HepG2 (cell line): ENCODE data around the gene PLD6. TPM values are rescaled to one million over a fixed set of nuclear protein-coding genes. Genes with fewer than 3 reads are reported as not detected.
A peak's percentile ranks its signal among the peaks of the same experiment; 100 is the strongest.

Experiments used
- EEA1 ChIP-seq: sonication (generic); formaldehyde crosslinking; IDR thresholded peaks from 2 replicates; pipeline ENCODE4 v1.5.1; 2020; ENCODE audit warnings: mild to moderate bottlenecking, missing genetic modification reagents, borderline replicate concordance
- FUBP1 ChIP-seq: sonication (generic); formaldehyde crosslinking; IDR thresholded peaks from 2 replicates; pipeline ENCODE4 v1.5.1; 2020; ENCODE audit warnings: missing genetic modification reagents, mild to moderate bottlenecking, borderline replicate concordance
- MEF2D ChIP-seq: sonication (generic); formaldehyde crosslinking; IDR thresholded peaks from 2 replicates; pipeline ENCODE4 v1.5.1; 2020; ENCODE audit warnings: mild to moderate bottlenecking, missing genetic modification reagents
- MIXL1 ChIP-seq: IDR thresholded peaks from 2 replicates; pipeline ENCODE4 v1.6.1; 2016
- MXD1 ChIP-seq: sonication (generic); formaldehyde crosslinking; IDR thresholded peaks from 2 replicates; pipeline ENCODE4 v1.4.0; 2020; ENCODE audit warnings: mild to moderate bottlenecking, missing genetic modification reagents
- NPAS2 ChIP-seq: sonication (generic); formaldehyde crosslinking; IDR thresholded peaks from 2 replicates; pipeline ENCODE4 v1.8.0; 2022; ENCODE audit warnings: mild to moderate bottlenecking, missing genetic modification reagents, borderline replicate concordance
- PITX1 ChIP-seq: sonication (generic); formaldehyde crosslinking; IDR thresholded peaks from 2 replicates; pipeline ENCODE4 v1.5.1; 2020; ENCODE audit warnings: mild to moderate bottlenecking, missing genetic modification reagents
- REXO4 ChIP-seq: sonication (generic); formaldehyde crosslinking; IDR thresholded peaks from 2 replicates; pipeline ENCODE4 v1.8.0; 2022; ENCODE audit warnings: missing genetic modification reagents, mild to moderate bottlenecking, borderline replicate concordance
- SRY ChIP-seq: sonication (generic); formaldehyde crosslinking; IDR thresholded peaks from 2 replicates; pipeline ENCODE4 v1.8.0; 2022; ENCODE audit warnings: mild to moderate bottlenecking, missing genetic modification reagents
- STAT6 ChIP-seq: sonication (generic); formaldehyde crosslinking; IDR thresholded peaks from 2 replicates; pipeline ENCODE4 v1.4.0; 2020; ENCODE audit warnings: missing genetic modification reagents, mild to moderate bottlenecking, borderline replicate concordance
- TAF1 ChIP-seq: sonication (generic); formaldehyde crosslinking; IDR thresholded peaks from 2 replicates; pipeline ENCODE4 v1.4.0; 2020; ENCODE audit warnings: missing genetic modification reagents
- XRCC5 ChIP-seq: fragments of 200-400 bp; formaldehyde crosslinking; optimal IDR thresholded peaks from 2 replicates; pipeline ENCODE3; 2017; ENCODE audit warnings: mild to moderate bottlenecking, low read length
- YEATS4 ChIP-seq: sonication (generic); formaldehyde crosslinking; IDR thresholded peaks from 2 replicates; pipeline ENCODE4 v1.4.0; 2020; ENCODE audit warnings: missing genetic modification reagents, borderline replicate concordance
- ZBTB43 ChIP-seq: sonication (generic); formaldehyde crosslinking; conservative IDR thresholded peaks from 2 replicates; pipeline ENCODE4 v1.4.0; 2020; ENCODE audit warnings: missing genetic modification reagents
- ZNF234 ChIP-seq: sonication (generic); formaldehyde crosslinking; conservative IDR thresholded peaks from 2 replicates; pipeline ENCODE4 v1.5.1; 2020; ENCODE audit warnings: mild to moderate bottlenecking, missing genetic modification reagents
- ZNF383 ChIP-seq: sonication (generic); formaldehyde crosslinking; IDR thresholded peaks from 2 replicates; pipeline ENCODE4 v1.4.0; 2020; ENCODE audit warnings: missing genetic modification reagents, mild to moderate bottlenecking, borderline replicate concordance
- ZNF562 ChIP-seq: sonication (generic); formaldehyde crosslinking; IDR thresholded peaks from 2 replicates; pipeline ENCODE4 v1.8.0; 2022; ENCODE audit warnings: missing genetic modification reagents, borderline replicate concordance
- ZNF570 ChIP-seq: sonication (generic); formaldehyde crosslinking; IDR thresholded peaks from 2 replicates; pipeline ENCODE4 v1.4.0; 2020; ENCODE audit warnings: mild to moderate bottlenecking, missing genetic modification reagents, borderline replicate concordance
- ZNF75D ChIP-seq: sonication (generic); formaldehyde crosslinking; IDR thresholded peaks from 2 replicates; pipeline ENCODE4 v1.8.1; 2023; ENCODE audit warnings: missing genetic modification reagents, mild to moderate bottlenecking, borderline replicate concordance
- ZNF773 ChIP-seq: sonication (generic); formaldehyde crosslinking; IDR thresholded peaks from 2 replicates; pipeline ENCODE4 v1.4.0; 2020; ENCODE audit warnings: missing genetic modification reagents, borderline replicate concordance
- ZNF891 ChIP-seq: sonication (generic); formaldehyde crosslinking; IDR thresholded peaks from 2 replicates; pipeline ENCODE4 v1.5.0; 2020; ENCODE audit warnings: mild to moderate bottlenecking, missing genetic modification reagents
- polyA plus RNA-seq, 8 experiments: library from polyadenylated mRNA; depleted of rRNA in 3 of 8; stranded (reverse) in 7 of 8; unstranded in 1 of 8; fragments of >200 nt; fragmentation: Illumina TruSeq in 4 of 8; extraction: Trizol in 4 of 8; gene quantifications; 2 replicates each; pipeline versions ENCODE4 v1.2.1 to v1.2.3, GENCODE V29; 2011 to 2016; ENCODE audit warnings: low read depth in 4 of 8, missing spikeins in 1 of 8, mixed read lengths in 1 of 8; ENCODE audit not compliant: insufficient read depth in 1 of 8
- total RNA-seq, 5 experiments: library from RNA; depleted of rRNA; stranded (reverse); fragments of >200 nt; fragmentation: Illumina TruSeq; extraction: Trizol; gene quantifications; 2 replicates each; pipeline ENCODE4 v1.2.3, GENCODE V29; 2016; ENCODE audit warnings: low read depth in 1 of 5

Gene PLD6
- total and polyA plus RNA-seq, 2 of the 13 experiments (the other 11 are each of a cell fraction or from before 2014, with no cell fraction given) = 5.2 to 11.4 TPM

- TF ChIP-seq ZNF234 (CRISPR knock-in tag) (0 out of 2 replicates have a peak, but pooled peaks have one; percentile 75), FUBP1 (CRISPR knock-in tag) (no peak), NPAS2 (CRISPR knock-in tag) (no peak), EEA1 (0 out of 2 replicates have a peak, but pooled peaks have one; percentile 26), ZNF891 (CRISPR knock-in tag) (peak; percentile 64; the same call in 1 of the 2 replicates), MIXL1 (no peak; the same call in 1 of the 2 replicates), PITX1 (CRISPR knock-in tag) (peak; percentile 60; the same call in 1 of the 2 replicates), ZNF383 (CRISPR knock-in tag) (peak; percentile 88; the same call in 1 of the 2 replicates), ZNF75D (no peak), MEF2D (CRISPR knock-in tag) (0 out of 2 replicates have a peak, but pooled peaks have one; percentile 21), YEATS4 (CRISPR knock-in tag) (peak; percentile 70; the same call in 1 of the 2 replicates), REXO4 (CRISPR knock-in tag) (no peak), SRY (CRISPR knock-in tag) (no peak; the same call in 1 of the 2 replicates), ZNF570 (CRISPR knock-in tag) (no peak), TAF1 (CRISPR knock-in tag) (peak; percentile 79), XRCC5 (peak; percentile 65), STAT6 (CRISPR knock-in tag) (no peak), ZBTB43 (CRISPR knock-in tag) (0 out of 2 replicates have a peak, but pooled peaks have one; percentile 21), MXD1 (peak; percentile 59; the same call in 1 of the 2 replicates), ZNF562 (CRISPR knock-in tag) (no peak), ZNF773 (CRISPR knock-in tag) (no peak)
These were observed 31.1 kb upstream of the PLD6 start, which contains the start of gene FLCN (continued) for GRCh38 chr17:17237026-17237799.
